GM21515 (cell line): Measurements from ENCODE around the gene MMD.

ENCODE experiments used
- ATAC-seq: cut with Tn5 transposase; IDR thresholded peaks from one replicate; pipeline ENCODE4 v1.9.1; 2021; ENCODE audit not compliant: unreplicated experiment

MMD gene

DNA sequence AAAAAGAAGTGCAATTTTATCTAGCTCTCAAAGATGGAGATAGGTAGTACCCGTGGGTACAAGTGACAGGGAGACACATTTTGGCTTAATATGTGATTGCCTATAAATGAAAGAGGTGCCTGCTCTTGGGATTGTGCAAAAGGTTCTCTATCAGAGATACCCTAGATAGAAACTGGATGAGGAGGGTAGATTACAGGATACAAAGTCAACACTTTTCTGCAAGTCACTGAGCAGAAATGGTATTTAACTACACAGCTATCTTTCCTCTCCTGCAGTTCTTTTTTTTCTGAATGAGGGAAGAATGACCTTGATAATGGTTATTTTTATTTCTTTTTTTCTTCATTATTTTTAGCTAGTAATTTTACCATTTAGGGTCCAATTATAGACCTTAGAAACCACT is 67.6 kb downstream of the MMD start:
- ATAC-seq = no peak

GRCh38 chr17:55351226-55351625 is 70.4 kb downstream of the MMD start:
- ATAC-seq = no peak

DNA sequence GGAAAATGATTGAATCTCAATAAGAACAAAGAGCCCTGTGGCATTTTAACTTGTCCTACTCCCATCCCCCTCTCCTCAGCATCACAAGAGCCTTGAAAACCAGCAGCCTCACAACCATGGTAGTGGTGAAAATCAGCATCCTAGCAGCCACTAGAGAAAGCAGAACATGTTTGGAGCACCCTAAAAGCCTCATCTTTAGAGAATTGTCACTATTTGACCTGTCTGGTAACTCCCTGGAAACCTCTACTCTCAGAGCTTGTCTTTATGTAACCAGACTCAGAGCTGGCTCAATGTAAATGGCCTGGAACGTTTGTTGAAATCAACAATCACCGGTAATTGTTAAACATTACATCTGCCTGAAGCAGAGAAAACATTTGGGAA is 70.8 kb downstream of the MMD start:
- ATAC-seq = no peak

DNA sequence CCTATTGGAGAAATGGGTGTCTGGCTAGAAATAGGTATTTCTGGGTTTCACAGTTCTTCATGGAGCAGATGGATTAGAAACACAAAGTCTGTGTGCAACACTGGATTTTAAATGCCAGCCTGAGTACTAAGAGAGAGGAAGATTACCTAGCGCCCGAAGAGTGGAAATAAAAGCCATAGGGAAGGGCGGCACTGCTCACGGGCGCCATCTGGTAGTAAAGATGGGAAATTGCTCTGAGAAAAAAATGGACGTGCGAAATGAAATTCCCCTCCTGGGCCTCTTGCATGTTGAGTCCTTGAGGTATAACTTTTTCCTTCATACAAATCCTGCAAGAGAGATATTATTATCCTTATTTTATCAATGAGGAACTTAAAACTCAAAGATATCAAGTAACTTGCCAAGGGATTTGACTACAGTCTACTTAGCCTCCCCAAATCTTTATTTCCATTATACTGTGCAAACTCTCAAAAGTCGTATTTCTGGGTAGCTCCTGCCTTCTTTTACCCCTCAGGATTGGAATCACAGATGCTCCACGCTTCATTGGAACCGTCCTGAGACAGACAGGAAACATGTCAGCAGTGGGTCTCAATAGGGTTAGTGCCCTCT is 72.8 kb downstream of the MMD start:
- ATAC-seq = no peak

- ATAC-seq = no peak
Measured at GRCh38 chr17:55347341-55347740, 74.3 kb downstream of the MMD start.

GRCh38 chr17:55346658-55347057 is 75.0 kb downstream of the MMD start:
- no peak for ATAC-seq

- ATAC-seq = no peak
Measured at GRCh38 chr17:55345132-55345531, 76.5 kb downstream of the MMD start.

- ATAC-seq = no peak
Measured at GRCh38 chr17:55344514-55344997, 77.1 kb downstream of the MMD start.

GRCh38 chr17:55343900-55344513 is 77.6 kb downstream of the MMD start:
- no peak for ATAC-seq

DNA sequence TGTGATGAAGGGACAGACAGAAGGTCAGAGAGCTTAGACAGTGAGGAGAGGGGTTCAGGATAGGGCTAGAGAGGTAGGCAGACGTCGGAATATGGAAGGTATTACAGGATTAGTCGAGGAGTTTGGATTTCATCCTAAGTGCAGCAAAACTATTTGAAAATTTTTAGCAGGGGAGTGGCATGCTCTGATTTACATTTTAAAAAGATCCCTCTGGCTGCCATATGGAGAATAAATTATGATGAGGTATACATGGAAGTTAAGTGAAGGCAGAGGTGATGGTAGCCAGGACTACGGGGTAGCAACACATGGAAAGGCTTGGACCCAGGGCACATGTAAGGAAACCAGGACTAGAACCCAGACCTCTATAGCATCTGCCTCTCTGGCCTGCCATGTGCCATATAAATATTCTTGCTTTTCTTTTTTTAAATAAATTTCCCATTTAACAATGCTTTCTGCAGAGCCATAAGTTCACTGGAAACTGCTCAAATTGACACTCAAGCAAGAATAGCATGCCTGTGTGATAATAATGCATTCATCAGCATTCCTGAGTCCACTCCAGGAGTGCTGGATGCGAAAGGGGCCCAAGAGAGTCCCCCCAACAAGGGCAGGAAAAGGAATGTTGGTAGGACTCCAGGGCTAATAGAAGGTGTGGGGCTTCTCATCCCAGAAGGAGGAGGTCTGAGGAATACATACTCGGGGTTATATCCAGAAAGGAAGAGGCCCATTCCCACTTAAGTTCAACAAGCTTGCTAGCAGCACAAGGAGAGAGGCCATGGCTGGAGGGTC is 78.6 kb downstream of the MMD start:
- no peak for ATAC-seq
